ENCODE data around the gene MYO9A.
"Not testable (repeated sequence)": the region's sequence is repeated elsewhere in the genome, so short reads cannot be mapped to it uniquely, and the experiment has no call there.

The MYO9A gene

DNA sequence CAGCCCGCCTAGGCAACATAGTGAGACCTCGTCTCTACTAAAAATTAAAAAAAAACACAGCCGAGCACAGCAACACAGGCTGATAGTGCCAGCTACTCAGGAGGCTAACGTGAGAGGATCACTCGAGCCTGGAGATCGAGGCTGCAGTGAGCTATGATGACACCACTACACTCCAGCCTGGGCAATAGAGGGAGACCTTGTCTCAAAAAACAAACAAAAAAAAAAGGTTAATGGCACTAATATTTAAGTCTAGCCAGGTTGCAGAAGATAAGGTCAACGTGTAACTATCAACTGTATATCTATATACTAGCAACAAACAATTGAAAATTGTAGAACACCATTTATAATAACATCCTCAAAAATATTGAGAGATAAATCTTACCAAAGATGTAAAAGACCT is 75.1 kb downstream of the MYO9A start:
- no peak for DNase-seq (ENCODE audit: low read depth, low spot score)

DNA sequence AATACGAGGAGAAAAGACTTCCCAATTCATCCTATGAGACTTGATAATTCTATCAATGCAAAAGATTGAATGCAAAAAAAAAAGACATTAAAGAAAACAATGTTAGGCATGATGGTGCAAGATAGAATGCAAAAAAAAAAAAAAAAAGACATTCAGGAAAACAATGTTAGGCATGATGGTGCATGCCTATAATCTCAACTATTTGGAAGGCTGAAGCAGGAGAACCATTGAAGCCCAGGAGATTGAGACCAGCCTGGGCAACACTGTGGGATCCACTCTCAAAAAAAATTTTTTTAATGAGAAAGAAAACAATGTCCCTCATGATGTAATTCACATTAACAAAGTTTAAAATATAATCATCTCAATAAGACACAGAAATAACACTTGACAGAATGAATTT is 75.9 kb downstream of the MYO9A start:
- no peak for DNase-seq (ENCODE audit: low read depth, low spot score)

DNA sequence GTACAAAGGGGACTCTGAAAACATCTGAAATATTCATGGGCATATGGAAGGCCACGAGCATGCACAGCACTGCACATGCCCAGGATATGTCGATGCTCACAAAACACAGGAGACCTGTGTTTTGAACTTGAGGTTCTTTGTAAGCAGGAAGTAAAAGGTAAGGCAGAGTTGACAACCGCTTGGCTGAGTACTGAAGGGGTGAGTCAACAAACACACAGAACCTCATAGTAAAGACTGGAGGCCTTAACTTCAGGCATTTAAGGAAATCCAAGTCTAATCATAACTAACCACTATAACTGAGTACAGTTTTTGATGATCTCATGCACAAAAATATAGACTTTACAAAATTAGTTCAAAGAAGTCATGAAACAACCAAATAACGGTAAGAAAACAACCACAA is 80.6 kb downstream of the MYO9A start:
- DNase-seq (ENCODE audit: low read depth, low spot score) = no peak

DNA sequence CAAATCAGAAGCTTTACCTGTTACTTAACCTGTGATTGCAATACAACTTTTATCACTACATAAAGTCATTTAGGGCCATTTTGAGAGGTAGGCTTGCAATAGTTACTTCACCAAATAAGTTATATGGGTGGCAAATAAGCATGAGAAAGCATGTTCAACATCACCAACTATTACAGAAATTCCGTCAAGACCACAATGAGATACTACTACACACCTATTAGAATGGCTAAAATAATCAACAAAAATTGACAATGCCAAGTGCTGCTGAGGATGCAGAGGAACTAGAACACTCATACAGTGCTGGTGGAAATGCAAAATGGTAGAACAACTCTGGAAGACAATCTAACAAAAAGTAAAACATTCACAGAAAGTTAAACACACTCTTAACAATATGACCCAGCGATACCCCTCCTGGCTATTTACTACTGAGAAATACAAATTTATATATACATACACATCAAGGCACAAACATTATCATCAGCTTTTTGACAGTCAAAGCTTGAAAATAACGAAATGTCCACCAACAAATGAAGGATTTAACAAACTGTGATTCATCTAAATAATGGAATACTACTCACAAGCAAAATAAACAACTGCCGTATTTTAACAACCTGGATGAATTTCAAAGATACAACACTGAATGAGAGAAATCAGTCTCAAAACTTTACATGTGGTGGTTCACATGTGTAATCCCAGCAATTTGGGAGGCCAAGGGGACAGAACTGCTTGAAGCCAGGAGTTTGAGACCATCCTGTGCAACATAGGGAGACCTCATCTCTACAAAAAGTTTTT is 82.9 kb downstream of the MYO9A start:
- DNase-seq (ENCODE audit: low read depth, low spot score) = no peak

DNA sequence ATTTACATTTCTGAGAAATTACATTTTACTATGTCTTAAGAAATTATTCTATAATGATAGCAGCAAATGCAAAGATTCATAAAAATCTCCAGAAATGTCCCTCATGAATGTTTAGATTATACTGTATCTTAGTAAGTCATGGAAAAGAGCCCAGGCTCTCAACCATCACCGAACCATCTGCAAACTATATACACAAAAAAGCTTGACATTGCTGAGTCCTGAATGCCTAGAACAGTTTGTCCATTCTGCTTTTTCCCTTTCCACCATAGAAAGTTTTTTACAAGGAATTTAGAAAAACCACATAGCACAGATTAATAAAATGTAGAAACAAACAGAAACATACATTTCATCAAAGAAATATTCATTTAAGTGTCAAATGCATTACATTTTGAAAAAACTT is 83.6 kb downstream of the MYO9A start:
- DNase-seq (ENCODE audit: low read depth, low spot score) = no peak

DNA sequence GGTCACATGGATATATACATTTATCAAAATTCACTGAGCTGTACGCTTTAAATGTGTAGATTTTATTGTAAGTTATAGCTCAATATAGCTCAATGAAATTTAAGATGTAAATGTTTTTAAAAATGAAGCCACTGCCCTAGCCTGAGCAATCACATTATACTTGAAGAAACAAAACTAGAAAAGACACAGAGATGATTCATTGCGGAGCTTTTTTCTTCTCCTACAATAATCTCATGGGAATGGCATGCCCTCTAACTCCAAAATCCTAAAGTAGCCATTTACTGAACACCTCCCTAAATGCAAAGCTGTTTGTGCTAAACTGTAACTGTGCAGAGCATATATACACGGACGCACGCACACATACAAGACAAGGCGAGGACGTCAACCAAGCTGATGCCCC is 84.2 kb downstream of the MYO9A start:
- DNase-seq (ENCODE audit: low read depth, low spot score) = no peak

DNA sequence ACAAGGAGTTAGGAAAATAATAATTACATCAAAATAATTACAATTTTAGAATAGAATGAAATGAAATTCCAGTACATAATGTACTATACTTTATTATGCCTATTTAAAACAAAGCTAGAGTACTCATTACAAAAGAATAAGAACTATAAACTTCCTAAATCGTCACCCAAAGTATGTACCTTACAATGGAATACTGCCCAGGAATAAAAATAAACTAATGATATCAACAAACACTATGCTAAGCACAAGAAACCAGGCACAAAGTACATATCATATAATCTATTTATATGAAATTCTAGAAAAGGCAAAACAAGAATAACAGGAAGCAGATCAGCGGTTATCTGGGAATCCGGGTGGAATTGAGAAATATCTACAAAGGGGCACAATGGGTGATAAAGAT is 84.7 kb downstream of the MYO9A start:
- no peak for DNase-seq (ENCODE audit: low read depth, low spot score)

DNA sequence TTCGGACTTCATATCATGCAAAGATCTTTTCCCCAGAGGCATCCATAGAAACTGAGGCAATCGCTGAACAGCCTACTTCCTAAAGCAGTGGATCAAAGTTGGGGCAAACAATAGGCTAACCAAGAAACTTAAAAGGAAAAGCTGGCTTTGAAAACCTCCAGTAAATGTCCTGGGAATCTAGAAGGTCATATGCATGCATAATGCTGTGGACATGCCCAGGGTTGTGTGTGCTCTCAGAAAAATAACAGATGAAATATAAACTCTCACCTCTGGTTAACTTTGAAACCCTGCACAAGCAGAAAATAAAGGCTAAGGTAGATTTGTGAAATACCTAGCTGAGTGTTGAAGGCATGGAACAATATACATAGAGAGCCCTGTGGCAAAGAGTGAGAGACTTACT is 96.3 kb downstream of the MYO9A start:
- no peak for DNase-seq (ENCODE audit: low read depth, low spot score)

DNA sequence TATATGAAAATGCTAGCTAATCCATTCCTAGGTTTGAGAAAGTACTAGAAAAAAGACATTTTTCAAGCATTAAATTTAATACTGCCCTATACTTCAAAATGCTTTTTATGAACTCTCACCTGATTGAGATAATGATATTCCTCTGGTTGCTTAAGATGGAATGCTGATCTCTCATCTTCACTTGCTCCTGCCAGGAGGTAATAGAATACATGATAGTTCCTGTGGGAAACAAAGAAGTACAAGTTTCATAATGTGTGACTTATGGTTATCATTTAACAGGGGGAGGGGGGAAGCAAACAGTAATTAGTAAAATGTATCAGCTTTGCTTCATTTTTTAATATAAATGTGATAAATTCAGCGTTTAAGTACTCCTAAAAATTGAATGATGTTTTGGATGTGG is 97.2 kb downstream of the MYO9A start:
- DNase-seq (ENCODE audit: low read depth, low spot score) = no peak

DNA sequence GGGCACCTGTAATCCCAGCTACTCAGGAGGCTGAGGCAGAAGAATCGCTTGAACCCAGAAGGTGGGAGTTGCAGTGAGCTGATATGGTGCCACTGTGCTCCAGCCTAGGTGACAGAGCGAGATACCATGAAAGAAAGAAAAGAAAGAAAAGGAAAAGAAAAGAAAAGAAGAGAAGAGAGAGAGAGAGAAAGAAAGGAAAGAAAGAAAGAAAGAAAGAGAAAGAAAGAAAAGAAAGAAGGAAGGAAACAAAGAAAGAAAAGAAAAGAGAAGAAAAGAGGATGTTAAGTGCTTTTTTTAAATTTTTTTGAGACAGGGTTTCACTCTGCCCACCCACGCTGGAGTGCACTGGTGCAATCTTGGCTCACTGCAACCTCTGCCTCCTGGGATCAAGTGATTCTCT is 103.4 kb downstream of the MYO9A start:
- not testable (repeated sequence) for DNase-seq (ENCODE audit: low read depth, low spot score)

DNA sequence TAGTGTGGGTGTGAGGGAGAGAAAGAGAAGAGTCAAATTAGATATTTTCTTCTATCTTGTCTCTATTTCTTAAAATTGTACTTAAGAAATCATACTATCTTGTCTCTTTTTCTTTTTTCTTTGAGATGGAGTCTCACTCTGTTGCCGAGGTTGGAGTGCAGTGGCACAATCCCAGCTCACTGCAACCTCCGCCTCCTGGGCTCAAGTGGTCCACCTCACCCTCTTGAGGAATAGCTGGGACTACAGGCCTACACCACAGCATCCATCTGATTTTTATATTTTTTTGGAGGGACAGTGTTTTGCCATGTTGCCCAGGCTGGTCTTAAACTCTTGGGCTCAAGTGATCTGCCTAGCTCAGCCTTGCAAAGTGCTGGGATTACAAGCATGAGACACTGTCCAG is 104.2 kb downstream of the MYO9A start:
- DNase-seq (ENCODE audit: low read depth, low spot score) = no peak

DNA sequence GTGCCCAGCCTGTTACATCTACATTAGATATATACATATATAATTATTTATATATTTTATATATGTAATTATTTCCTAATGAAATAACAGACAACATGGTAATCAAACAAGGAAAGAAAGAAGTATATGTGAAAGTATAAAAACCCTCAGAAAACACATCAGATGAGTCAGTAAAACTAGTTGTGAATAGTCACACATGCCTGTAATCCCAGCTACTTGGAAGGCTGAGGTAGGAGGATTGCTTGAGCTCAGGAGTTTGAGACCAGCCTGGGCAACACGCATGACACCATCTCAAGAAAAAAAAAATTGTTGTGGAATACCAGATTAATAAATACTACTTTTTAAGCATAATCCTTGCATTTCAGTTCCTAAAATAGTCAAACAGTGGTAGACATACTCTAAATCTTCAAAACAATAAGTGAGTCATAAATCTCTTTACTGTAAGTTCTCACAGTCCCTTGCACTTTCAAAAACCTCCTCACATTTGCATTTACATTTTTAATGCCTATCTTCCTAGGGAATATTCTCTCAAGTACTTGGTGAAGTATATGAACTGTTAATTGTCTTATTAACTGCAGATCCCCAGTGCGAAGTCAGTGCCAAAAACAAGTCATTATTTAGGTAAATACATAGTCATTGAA is 106.5 kb downstream of the MYO9A start:
- no peak for DNase-seq (ENCODE audit: low read depth, low spot score)

DNA sequence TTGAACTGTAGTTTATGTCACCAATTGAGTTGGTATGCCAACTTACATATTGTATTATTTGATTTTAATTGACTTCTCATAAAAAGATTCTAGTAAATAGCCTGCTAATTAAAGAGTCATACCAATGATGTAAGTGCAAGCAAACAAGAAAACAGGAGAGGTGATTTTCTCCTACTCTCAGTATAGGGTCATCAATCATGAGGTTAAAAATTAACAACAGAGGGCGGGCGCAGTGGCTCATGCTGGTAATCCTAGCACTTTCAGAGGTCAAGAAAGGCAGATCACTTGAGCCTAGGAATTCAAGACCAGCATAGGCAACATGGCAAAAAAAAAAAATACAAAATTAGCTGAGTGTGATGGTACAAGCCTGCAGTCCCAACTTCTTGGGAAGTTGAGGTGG is 108.7 kb downstream of the MYO9A start:
- no peak for DNase-seq (ENCODE audit: low read depth, low spot score)

DNA sequence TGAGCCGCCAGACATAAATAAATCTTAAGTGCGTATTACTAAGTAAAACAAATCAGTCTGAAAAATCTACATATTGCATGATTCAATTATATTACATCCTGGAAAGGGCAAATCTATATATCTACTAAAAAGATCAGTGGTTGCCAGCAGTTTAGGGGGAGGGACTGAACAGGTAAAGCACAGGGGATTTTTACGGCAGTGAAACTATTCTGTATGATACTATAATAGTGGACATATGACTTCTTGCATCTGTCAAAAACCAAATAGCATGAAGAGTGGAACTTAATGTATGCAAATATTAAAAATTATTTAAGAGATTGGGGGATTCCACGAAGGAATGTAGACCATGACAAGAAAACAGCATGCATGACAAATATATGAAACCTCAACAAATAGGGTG is 111.6 kb downstream of the MYO9A start:
- no peak for DNase-seq (ENCODE audit: low read depth, low spot score)

DNA sequence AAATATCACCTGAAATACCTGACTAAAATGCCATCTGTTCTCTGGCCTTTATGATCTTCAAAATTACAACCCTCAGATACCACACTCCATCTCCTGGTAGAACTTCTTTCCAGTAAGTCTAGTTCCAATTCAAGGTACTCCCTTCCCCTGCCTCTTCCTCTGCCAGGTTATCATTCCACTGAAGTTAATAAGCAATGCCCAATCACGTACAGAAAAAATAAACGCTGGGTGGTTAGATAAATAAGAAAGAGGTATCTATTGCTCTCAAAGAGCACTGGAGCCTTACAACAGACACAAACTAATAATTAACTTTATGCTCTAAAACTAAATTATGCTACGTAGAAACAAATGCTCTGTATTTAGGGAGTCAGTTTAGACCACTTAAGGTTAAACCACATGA is 112.5 kb downstream of the MYO9A start:
- no peak for DNase-seq (ENCODE audit: low read depth, low spot score)

DNA sequence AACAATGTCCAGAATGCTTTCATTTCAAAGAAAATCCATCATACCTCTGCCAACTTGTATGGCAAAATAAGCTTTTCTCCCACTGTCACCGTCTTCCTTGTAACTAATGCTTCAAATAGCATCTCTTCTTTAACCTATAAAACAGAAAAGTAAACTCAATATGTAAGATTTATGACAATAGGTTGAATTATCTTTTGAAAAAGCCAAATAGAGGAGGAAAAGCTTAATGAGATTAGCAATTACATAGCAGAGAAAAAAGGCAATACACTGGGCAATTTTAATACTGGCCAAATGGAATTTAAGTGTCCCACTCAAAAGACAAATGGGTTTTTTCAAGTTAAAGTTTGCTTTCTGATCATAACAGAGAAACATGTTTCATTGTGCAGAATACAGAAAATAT is 118.1 kb downstream of the MYO9A start:
- no peak for DNase-seq (ENCODE audit: low read depth, low spot score)

DNA sequence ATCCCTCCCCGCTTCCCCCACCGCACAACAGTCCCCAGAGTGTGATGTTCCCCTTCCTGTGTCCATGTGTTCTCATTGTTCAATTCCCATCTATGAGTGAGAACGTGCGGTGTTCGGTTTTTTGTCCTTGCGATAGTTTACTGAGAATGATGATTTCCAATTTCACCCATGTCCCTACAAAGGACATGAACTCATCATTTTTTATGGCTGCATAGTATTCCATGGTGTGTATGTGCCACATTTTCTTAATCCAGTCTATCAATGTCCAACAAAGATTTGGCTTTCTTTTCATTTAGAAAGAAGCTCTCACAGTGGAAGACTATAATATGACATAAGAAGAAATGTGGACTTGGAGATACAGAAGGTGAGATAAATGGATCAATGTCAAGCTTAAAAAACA is 119.2 kb downstream of the MYO9A start:
- DNase-seq (ENCODE audit: low read depth, low spot score) = not testable (repeated sequence)

DNA sequence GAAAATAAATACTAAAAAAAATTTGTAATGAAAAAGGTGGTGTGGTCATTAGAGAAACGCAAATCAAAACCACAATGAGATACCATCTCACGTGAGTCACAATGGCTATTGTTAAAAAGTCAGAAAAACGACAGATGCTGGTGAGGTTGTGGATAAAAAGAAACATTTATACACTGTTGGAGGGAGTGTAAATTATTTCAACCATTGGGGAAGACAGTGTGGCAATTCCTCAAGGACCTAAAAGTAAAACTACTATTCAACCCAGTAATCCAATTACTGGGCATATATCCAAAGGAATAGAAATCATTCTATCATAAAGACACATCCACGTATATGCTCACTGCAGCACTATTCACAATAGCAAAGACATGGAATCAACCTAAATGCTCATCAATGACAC is 120.3 kb downstream of the MYO9A start:
- no peak for DNase-seq (ENCODE audit: low read depth, low spot score)

DNA sequence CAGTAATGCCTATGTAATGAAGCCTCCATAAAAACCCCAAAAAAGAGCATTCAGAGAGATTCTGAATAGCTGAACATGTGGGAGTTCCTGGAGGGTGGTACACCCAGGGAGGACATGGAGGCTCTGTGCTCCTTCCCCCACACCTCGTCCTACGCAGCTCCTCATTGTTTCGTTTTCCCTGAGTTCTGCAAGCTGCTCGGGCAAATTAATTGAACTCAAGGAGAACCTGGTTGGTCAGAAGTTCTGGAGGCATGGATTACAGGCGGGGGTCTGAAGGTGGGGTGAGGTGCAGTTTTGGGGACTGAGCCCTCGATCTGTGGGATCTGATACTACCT is 142.2 kb downstream of the MYO9A start:
- no peak for DNase-seq (ENCODE audit: low read depth, low spot score)

DNA sequence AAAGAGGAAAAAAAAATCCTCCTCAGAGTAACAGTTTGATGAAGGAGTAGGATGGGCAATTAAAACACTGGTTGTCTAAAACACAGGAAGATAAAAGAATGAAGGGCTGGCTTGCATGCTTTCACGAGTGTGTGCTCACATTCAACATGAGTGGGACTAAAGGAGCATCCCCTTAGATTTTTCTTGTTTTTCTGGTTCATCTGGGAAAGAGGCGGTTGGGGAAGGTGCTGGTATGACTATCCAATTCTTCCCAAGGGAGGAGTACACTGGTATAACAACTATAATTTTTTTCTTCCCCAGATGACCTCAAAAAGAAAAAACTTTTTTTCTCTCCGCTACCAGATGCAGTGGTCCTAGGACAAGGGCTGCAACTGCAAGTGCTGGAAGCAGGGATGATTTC is 143.7 kb downstream of the MYO9A start:
- no peak for DNase-seq (ENCODE audit: low read depth, low spot score)

DNA sequence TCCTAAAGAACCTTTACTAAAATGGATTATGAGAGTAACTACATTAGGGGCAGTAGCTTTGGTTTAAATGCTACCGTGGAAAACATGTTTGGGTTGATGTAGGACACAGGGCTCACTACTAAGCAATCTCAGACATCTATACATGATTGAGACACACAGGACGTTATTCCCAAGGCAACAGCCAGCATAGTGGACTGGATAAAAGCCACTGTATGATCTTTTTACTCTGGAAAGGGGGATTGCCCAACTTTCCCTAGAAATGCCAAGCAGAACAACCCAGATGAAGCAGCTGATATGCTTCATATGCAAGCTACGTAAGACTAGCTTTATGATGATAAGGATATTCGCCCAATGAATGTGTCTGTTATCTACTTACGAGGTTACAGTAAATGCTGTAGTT is 144.6 kb downstream of the MYO9A start:
- no peak for DNase-seq (ENCODE audit: low read depth, low spot score)

DNA sequence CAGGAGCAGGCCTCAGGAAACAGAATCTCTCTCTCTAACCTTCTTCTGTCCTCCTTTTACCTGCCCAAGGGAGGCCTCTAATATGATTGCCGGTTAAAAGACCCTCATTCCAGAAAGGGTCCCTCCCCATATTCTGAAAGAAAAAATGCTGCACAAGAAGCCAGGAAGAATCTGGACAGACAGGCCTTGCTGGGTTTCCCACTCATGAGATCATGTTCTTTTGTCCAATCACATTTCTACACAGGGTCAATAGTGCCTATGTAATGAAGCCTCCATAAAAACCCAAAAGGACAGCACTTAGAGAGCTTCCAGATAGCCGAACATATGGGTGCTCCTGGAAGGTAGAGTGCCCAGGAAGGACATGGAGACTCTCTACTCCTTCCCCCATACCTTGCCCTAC is 146.0 kb downstream of the MYO9A start:
- no peak for DNase-seq (ENCODE audit: low read depth, low spot score)

DNA sequence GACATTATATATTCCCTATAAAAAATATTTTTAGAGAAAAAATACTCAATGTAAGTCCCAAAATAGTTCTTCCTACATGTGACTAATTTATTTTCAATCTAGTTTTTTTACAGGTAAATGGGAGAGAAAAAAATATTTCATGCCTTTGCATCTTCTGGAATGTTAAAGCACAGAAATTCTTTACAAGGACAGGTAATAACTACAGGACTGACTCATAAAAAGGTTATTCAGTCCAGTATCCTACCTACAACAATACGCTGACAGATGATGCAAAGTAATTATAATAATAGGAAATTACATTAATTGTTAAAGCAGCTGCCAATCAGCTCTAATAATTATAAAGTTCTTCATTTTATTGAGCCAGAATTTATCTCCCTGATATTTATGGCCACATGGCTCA is 147.5 kb downstream of the MYO9A start:
- no peak for DNase-seq (ENCODE audit: low read depth, low spot score)

DNA sequence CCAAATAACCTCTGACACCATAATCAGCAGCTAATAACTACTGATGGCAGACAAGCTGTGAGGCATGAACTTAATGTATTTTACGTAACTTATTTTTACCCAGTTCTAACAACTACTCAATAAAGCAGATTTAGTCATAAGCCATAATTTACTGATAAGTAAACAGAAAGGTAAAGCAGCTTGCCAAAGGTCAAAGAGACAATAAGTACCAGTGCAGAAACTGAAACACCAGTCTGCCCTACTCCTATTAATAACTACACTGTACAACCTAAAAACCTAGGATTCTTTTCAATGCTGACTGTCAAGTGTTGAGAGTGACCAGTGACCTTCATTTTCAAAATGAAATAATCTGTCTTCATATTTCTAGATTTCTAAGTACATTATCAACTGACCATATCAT is 155.4 kb downstream of the MYO9A start:
- no peak for DNase-seq (ENCODE audit: low read depth, low spot score)

Measured in brain pericyte (primary cell).